Tibial nerve (tissue), 4 donors: ENCODE results near the gene CDH12.

Source experiments
- EP300 ChIP-seq, 2 donors: sonication (generic); formaldehyde crosslinking; IDR thresholded peaks; one replicate each; pipeline ENCODE4 v1.6.1; 2017; ENCODE audit warnings: antibody characterized with exemption in 2 of 2, mild to moderate bottlenecking in 1 of 2
- POLR2A ChIP-seq, 2 donors: fragments of 450-650 bp; IDR thresholded peaks; one replicate each; pipeline ENCODE4 v1.6.1; 2017; ENCODE audit warnings: antibody characterized with exemption in 2 of 2, mild to moderate bottlenecking in 2 of 2, moderate library complexity in 2 of 2
- TF ChIP-seq, protein P1 (sequence below), 5 experiments: fragments of 200-600 bp in 3 of 5; fragments of 450-650 bp in 2 of 5; sonication (generic) in 3 of 5; IDR thresholded peaks; one replicate each; pipeline ENCODE4 v1.5.1; 2016 to 2019; ENCODE audit warnings: antibody characterized with exemption in 5 of 5, mild to moderate bottlenecking in 3 of 5, moderate library complexity in 2 of 5

DNA sequence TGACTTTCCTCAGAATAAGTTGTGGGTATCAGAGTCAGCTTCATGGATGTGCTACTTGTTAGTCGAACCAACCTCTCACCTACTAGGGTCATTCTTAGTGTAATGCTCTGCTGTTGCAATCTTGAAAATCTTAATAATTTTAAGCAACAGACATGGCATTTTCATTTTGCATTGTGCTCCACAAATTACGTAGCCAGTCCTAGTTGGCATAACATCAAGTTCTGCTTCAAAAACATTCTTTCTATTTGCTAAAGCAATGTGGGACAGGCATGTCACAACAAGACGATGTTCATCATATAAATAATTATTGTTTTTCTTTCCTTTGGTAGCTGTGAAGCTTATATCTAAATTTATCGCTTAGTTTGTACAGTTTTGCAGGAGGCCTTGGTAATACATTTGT lies 39.3 kb upstream of the CDH12 start:
- TF ChIP-seq, protein P1, sequence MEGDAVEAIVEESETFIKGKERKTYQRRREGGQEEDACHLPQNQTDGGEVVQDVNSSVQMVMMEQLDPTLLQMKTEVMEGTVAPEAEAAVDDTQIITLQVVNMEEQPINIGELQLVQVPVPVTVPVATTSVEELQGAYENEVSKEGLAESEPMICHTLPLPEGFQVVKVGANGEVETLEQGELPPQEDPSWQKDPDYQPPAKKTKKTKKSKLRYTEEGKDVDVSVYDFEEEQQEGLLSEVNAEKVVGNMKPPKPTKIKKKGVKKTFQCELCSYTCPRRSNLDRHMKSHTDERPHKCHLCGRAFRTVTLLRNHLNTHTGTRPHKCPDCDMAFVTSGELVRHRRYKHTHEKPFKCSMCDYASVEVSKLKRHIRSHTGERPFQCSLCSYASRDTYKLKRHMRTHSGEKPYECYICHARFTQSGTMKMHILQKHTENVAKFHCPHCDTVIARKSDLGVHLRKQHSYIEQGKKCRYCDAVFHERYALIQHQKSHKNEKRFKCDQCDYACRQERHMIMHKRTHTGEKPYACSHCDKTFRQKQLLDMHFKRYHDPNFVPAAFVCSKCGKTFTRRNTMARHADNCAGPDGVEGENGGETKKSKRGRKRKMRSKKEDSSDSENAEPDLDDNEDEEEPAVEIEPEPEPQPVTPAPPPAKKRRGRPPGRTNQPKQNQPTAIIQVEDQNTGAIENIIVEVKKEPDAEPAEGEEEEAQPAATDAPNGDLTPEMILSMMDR (IDR thresholded peaks at IDR 0.05), result no peak
- TF ChIP-seq POLR2A (IDR thresholded peaks at IDR 0.05), result no peak
- no peak for TF ChIP-seq EP300 (IDR thresholded peaks at IDR 0.05)
